SK-N-SH (cell line): ENCODE results near the gene ZNF32.

ENCODE experiments used
- EP300 ChIP-seq, 2 experiments: IDR thresholded peaks; 2 replicates each; pipeline versions ENCODE4 v1.4.0 to v1.6.1; 2012; ENCODE audit warnings: borderline replicate concordance in 1 of 2, low read depth in 1 of 2, low read length in 1 of 2
- EZH2phosphoT487 ChIP-seq: fragments of 200-600 bp; sonication (generic); IDR thresholded peaks from 2 replicates; pipeline ENCODE4 v1.6.1; 2017; ENCODE audit warnings: low read depth, mixed run types, mild to moderate bottlenecking, antibody characterized with exemption, moderate library complexity, borderline replicate concordance
- FOSL2 ChIP-seq: IDR thresholded peaks from 2 replicates; pipeline ENCODE4 v1.4.0; 2012; ENCODE audit warnings: low read depth, mild to moderate bottlenecking, moderate library complexity, borderline replicate concordance
- MXI1 ChIP-seq: IDR thresholded peaks from 2 replicates; pipeline ENCODE4 v1.6.1; 2012; ENCODE audit warnings: mild to moderate bottlenecking, low read depth, low read length, improper control_type of control experiment
- NFIC ChIP-seq: IDR thresholded peaks from 2 replicates; pipeline ENCODE4 v1.4.0; 2012; ENCODE audit warnings: borderline replicate concordance
- NRF1 ChIP-seq: IDR thresholded peaks from 2 replicates; pipeline ENCODE4 v1.6.1; 2012; ENCODE audit warnings: low read depth, mild to moderate bottlenecking, low read length
- POLR2AphosphoS5 ChIP-seq: IDR thresholded peaks from 2 replicates; pipeline ENCODE4 v1.6.1; 2012; ENCODE audit warnings: low read depth, low read length
- TAF1 ChIP-seq: IDR thresholded peaks from 2 replicates; pipeline ENCODE4 v1.6.1; 2012; ENCODE audit warnings: low read depth, mild to moderate bottlenecking, low read length, moderate library complexity, borderline replicate concordance
- TCF12 ChIP-seq: IDR thresholded peaks from 2 replicates; pipeline ENCODE4 v1.4.0; 2012
- YY1 ChIP-seq: IDR thresholded peaks from 2 replicates; pipeline ENCODE4 v1.4.0; 2012; ENCODE audit warnings: low read depth, mild to moderate bottlenecking
- TF ChIP-seq, protein P1 (sequence below): fragments of 200-600 bp; sonication (generic); IDR thresholded peaks from 2 replicates; pipeline ENCODE4 v1.6.1; 2017; ENCODE audit warnings: antibody characterized with exemption, mild to moderate bottlenecking, moderate library complexity
- TF ChIP-seq, protein P2 (sequence below): IDR thresholded peaks from 2 replicates; pipeline ENCODE4 v1.4.0; 2012; ENCODE audit warnings: low read depth, borderline replicate concordance

DNA sequence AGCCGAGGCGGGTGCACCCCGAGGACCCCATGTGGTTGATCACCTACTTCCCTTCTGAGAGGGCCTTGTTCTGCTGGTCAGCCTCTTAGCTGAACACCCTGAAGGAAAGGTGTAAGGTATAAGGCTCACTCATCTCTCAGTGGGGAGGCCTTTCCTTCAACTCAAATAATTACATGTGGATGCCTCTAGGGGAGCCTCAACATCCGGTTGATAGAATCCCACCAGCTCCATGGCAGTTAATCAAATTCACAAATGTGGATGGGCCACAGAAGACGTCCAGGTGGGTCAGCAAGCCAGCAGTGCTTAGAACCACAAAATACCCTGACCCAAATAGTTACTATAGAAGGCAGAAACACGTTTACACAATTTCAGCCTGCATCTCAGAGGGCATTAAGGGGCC lies 37.7 kb upstream of the ZNF32 start:
- TF ChIP-seq, protein P1, sequence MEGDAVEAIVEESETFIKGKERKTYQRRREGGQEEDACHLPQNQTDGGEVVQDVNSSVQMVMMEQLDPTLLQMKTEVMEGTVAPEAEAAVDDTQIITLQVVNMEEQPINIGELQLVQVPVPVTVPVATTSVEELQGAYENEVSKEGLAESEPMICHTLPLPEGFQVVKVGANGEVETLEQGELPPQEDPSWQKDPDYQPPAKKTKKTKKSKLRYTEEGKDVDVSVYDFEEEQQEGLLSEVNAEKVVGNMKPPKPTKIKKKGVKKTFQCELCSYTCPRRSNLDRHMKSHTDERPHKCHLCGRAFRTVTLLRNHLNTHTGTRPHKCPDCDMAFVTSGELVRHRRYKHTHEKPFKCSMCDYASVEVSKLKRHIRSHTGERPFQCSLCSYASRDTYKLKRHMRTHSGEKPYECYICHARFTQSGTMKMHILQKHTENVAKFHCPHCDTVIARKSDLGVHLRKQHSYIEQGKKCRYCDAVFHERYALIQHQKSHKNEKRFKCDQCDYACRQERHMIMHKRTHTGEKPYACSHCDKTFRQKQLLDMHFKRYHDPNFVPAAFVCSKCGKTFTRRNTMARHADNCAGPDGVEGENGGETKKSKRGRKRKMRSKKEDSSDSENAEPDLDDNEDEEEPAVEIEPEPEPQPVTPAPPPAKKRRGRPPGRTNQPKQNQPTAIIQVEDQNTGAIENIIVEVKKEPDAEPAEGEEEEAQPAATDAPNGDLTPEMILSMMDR = no peak; the same call in 1 of the 2 replicates
- no peak for TF ChIP-seq YY1
- no peak for TF ChIP-seq EP300 (IDR thresholded peaks at IDR 0.05; ENCODE audit: borderline replicate concordance in 1 of 2, low read depth in 1 of 2, low read length in 1 of 2)
- no peak for TF ChIP-seq POLR2AphosphoS5
- TF ChIP-seq TCF12 = no peak
- no peak for TF ChIP-seq NFIC
- TF ChIP-seq NRF1 = no peak
- TF ChIP-seq FOSL2 = no peak
- TF ChIP-seq, protein P2, sequence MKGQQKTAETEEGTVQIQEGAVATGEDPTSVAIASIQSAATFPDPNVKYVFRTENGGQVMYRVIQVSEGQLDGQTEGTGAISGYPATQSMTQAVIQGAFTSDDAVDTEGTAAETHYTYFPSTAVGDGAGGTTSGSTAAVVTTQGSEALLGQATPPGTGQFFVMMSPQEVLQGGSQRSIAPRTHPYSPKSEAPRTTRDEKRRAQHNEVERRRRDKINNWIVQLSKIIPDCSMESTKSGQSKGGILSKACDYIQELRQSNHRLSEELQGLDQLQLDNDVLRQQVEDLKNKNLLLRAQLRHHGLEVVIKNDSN = no peak
- no peak for TF ChIP-seq TAF1
- TF ChIP-seq MXI1 = no peak
- TF ChIP-seq EZH2phosphoT487 = no peak
